ENCODE results near the gene OR52L1. TPM values are rescaled to one million over a fixed set of nuclear protein-coding genes. Genes with fewer than 3 reads are reported as not detected.

OR52L1 gene
- total and polyA plus RNA-seq, 2 of the 8 experiments (the other 6 are each of a cell fraction or from before 2014, with no cell fraction given), result 0.24 TPM; not detected in 1

DNA sequence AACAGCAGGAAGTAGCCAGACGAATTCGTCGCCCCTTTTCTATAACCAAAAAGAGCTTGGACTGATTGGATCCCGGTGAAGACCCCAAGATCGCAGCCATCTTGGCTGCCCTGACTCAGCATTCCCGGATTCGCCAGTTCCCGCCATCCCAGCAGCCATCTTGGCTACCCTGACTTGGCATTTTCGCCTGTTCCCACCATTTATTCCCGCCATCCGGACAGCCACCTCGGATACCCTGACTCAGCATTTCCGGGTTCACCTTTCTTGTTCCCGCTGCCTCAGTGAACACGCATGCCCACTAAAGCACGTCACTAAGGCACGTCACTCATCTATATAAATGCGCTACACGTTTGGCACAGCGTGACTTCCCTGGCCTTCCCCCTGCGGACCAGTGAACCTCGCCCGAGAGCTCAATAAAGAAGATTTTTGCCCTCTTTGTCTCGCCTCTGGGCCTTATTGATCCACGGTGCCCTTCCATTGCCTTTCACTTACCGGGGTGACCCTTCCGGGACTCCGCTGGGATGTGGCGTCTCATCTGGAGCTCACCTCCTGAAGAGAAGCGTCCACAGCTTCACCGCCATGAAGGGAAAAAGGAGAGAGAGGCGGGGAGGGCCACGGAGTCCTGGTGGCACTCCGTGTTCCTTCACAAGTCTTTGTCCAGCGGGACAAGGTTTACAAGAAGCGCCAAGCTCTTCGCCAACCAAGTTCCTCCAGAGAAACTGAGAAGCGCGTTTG lies 48.8 kb downstream of the OR52L1 start:
- Histone ChIP-seq H4K8ac (ENCODE audit: extremely low read depth, insufficient read depth, low read length) (no peak overlapping the region), H3K79me1 (ENCODE audit: low read depth, low read length) (no peaks in the 10 kb centered on the region), H3K27ac (ENCODE audit: low read depth, low read length) (no peak overlapping the region), H3K27me3 (replicated peaks in 1 of 4; ENCODE audit: control insufficient read depth in 3 of 4, extremely low read depth in 1 of 4, insufficient read depth in 3 of 4, low read length in 3 of 4) (no peaks in the 10 kb centered on the region), H3K14ac (ENCODE audit: insufficient read length) (no peak overlapping the region), H2BK120ac (replicated peaks; ENCODE audit: low read depth, low read length) (no peak overlapping the region), H3K4me1 (replicated peaks in 1 of 4; ENCODE audit: control insufficient read depth in 3 of 4, insufficient read depth in 4 of 4, low read length in 3 of 4) (no peaks in the 10 kb centered on the region), H3K9ac (replicated peaks in 1 of 4; ENCODE audit: extremely low read depth in 1 of 4, low read depth in 3 of 4, low read length in 3 of 4) (no peak overlapping the region), H2AK5ac (ENCODE audit: low read depth, low read length) (no peak overlapping the region), H3K56ac (replicated peaks; ENCODE audit: insufficient read length, low read depth, low read length) (no peak overlapping the region), H2BK12ac (ENCODE audit: low read depth, low read length) (no peak overlapping the region), H3K4me3 (ENCODE audit: extremely low read depth in 1 of 4, insufficient read depth in 2 of 4, low read depth in 3 of 4, low read length in 4 of 4) (no peak overlapping the region), H2BK5ac (ENCODE audit: low read depth, low read length) (no peak overlapping the region), H4K20me1 (replicated peaks in 1 of 2; ENCODE audit: control insufficient read depth in 1 of 2, insufficient read depth in 2 of 2, low read length in 2 of 2) (no peaks in the 10 kb centered on the region), H3K36me3 (ENCODE audit: control insufficient read depth in 2 of 4, insufficient read depth in 4 of 4, low read length in 3 of 4) (no peaks in the 10 kb centered on the region), H2BK20ac (ENCODE audit: low read length) (no peak overlapping the region), H3K4ac (replicated peaks; ENCODE audit: insufficient read length, low read depth, low read length) (no peak overlapping the region), H4K91ac (replicated peaks; ENCODE audit: insufficient read length, low read length) (no peak overlapping the region), H2BK15ac (ENCODE audit: low read length) (no peak overlapping the region), H3K23me2 (ENCODE audit: low read depth, low read length) (no peaks in the 10 kb centered on the region), H3K4me2 (ENCODE audit: insufficient read depth in 1 of 2, low read depth in 2 of 2, low read length in 2 of 2) (no peak overlapping the region), H2AFZ (ENCODE audit: low read length) (no peak overlapping the region), H3K9me3 (ENCODE audit: insufficient read depth in 2 of 2, low read depth in 1 of 2, low read length in 1 of 2) (no peaks in the 10 kb centered on the region; a peak in 1 of 4 replicates), H3K23ac (ENCODE audit: insufficient read length) (no peak overlapping the region), H4K5ac (ENCODE audit: insufficient read length, low read depth, low read length) (no peak overlapping the region), H3K18ac (ENCODE audit: extremely low read depth, low read length) (no peak overlapping the region), H3K79me2 (ENCODE audit: control insufficient read depth in 1 of 2, insufficient read depth in 2 of 2, low read length in 2 of 2) (no peaks in the 10 kb centered on the region)
- ChIA-PET CTCF (ENCODE audit: partially characterized antibody) (interaction anchor here (1.6 to 1.7 kb wide), 2 partner anchors 15 to 54 kb away, joined by 4 to 6 read pairs; no protein-coding TSS in a partner anchor), POLR2A (ENCODE audit: partially characterized antibody) (no interaction called here)
- FAIRE-seq, result no peak
- DNase-seq (ENCODE audit: low read depth in 1 of 2, low spot score in 2 of 2), result no peak
- 96% methylated on average over 39 of the region's 39 CpGs; no CpG with 5 or more reads in 1 of the 2 experiments for WGBS, 2 experiments (ENCODE audit: extremely low coverage in 1 of 2, insufficient coverage in 1 of 2, insufficient read length in 1 of 2, insufficient replicate concordance in 2 of 2, low coverage in 1 of 2, low lambda C conversion rate in 2 of 2, missing lambda C conversion rate in 1 of 2)
- no peak for TF ChIP-seq RAD21 (IDR thresholded peaks at IDR 0.05 in 1 of 2, conservative IDR thresholded peaks at IDR 0.05 in 1 of 2; ENCODE audit: low read depth in 2 of 2, low read length in 2 of 2)
- no peak for TF ChIP-seq KDM5A (IDR thresholded peaks at IDR 0.05; ENCODE audit: low read length)
- peak; percentile 82; the same call in 1 of the 2 replicates for TF ChIP-seq BACH1 (IDR thresholded peaks at IDR 0.05; ENCODE audit: low read length)
- TF ChIP-seq NRF1 (IDR thresholded peaks at IDR 0.05; ENCODE audit: low read depth, low read length), result no peak
- no peak for TF ChIP-seq POLR2AphosphoS5 (IDR thresholded peaks at IDR 0.05; ENCODE audit: low read depth, low read length)
- no peak for TF ChIP-seq HDAC6 (IDR thresholded peaks at IDR 0.05; ENCODE audit: low read depth, low read length)
- TF ChIP-seq CBX8 (IDR thresholded peaks at IDR 0.05; ENCODE audit: borderline replicate concordance, low read depth, low read length), result no peak
- TF ChIP-seq BRCA1 (IDR thresholded peaks at IDR 0.05; ENCODE audit: low read depth, low read length), result no peak
- TF ChIP-seq TEAD4 (IDR thresholded peaks at IDR 0.05; ENCODE audit: low read depth, low read length), result no peak
- peak; percentile 51; the same call in 1 of the 2 replicates for TF ChIP-seq MAFK (IDR thresholded peaks at IDR 0.05; ENCODE audit: low read depth, low read length)
- TF ChIP-seq CHD1 (IDR thresholded peaks at IDR 0.05; ENCODE audit: low read depth, low read length), result no peak

Measured in H1 (cell line).